Measurements from ENCODE around the gene KIRREL3. TPM values are rescaled to one million over a fixed set of nuclear protein-coding genes. Genes with fewer than 3 reads are reported as not detected.

KIRREL3 gene
- total and polyA plus RNA-seq, 4 donors = 0.02 to 0.71 (median 0.15) TPM; not detected in 1

- Histone ChIP-seq H3K36me3 (ENCODE audit: control insufficient read depth in 4 of 4, insufficient read depth in 4 of 4, low read length in 4 of 4) (no peaks in the 10 kb centered on the region), H3K27ac (ENCODE audit: low read depth in 1 of 2, low read length in 1 of 2) (no peak overlapping the region), H3K27me3 (ENCODE audit: control insufficient read depth in 3 of 3, insufficient read depth in 3 of 3, low read length in 2 of 3) (peaks cover 0 to 2% (median 0%) of the 10 kb centered on the region in 3 donors), H3K9ac (ENCODE audit: insufficient read depth in 1 of 2, low read length in 2 of 2) (no peak overlapping the region), H3K9me3 (ENCODE audit: control insufficient read depth in 4 of 4, insufficient read depth in 3 of 4, low read length in 3 of 4) (peaks cover 0 to 5% (median 0%) of the 10 kb centered on the region in 4 donors), H3K4me3 (no peak overlapping the region), H3K4me1 (ENCODE audit: control insufficient read depth in 5 of 5, insufficient read depth in 5 of 5, low read length in 5 of 5) (no peaks in the 10 kb centered on the region)
- TF ChIP-seq CTCF (IDR thresholded peaks at IDR 0.05; ENCODE audit: control extremely low read depth, extremely low read depth) = no peak
- DNase-seq = no peak
- no peak for ATAC-seq (ENCODE audit: insufficient read depth, low FRiP score)
- WGBS, 2 donors = 94% methylated on average over 2 of the region's 2 CpGs
Observed at GRCh38 chr11:126687477-126687876, 313.1 kb downstream of the KIRREL3 start.

GRCh38 chr11:126686938-126687337, 313.6 kb downstream of the KIRREL3 start:
- Histone ChIP-seq H3K9me3 (ENCODE audit: control insufficient read depth in 4 of 4, insufficient read depth in 3 of 4, low read length in 3 of 4) (peaks cover 0 to 2% (median 0%) of the 10 kb centered on the region in 4 donors), H3K27me3 (ENCODE audit: control insufficient read depth in 3 of 3, insufficient read depth in 3 of 3, low read length in 2 of 3) (peaks cover 0 to 3% (median 0%) of the 10 kb centered on the region in 3 donors), H3K9ac (ENCODE audit: insufficient read depth in 1 of 2, low read length in 2 of 2) (no peak overlapping the region), H3K4me3 (no peak overlapping the region), H3K4me1 (ENCODE audit: control insufficient read depth in 5 of 5, insufficient read depth in 5 of 5, low read length in 5 of 5) (no peaks in the 10 kb centered on the region), H3K27ac (ENCODE audit: low read depth in 1 of 2, low read length in 1 of 2) (no peak overlapping the region), H3K36me3 (ENCODE audit: control insufficient read depth in 4 of 4, insufficient read depth in 4 of 4, low read length in 4 of 4) (no peaks in the 10 kb centered on the region)
- ATAC-seq (ENCODE audit: insufficient read depth, low FRiP score) (no peak), DNase-seq (no peak)
- WGBS, 2 donors = 75 to 76% methylated on average over 4 of the region's 4 CpGs
- TF ChIP-seq CTCF (IDR thresholded peaks at IDR 0.05; ENCODE audit: control extremely low read depth, extremely low read depth) = no peak

- H3K36me3 ChIP-seq (ENCODE audit: control insufficient read depth in 4 of 4, insufficient read depth in 4 of 4, low read length in 4 of 4) = no peaks in the 10 kb centered on the region
- no peak for DNase-seq
- peaks cover 0 to under 1% (median 0%) of the 10 kb centered on the region in 4 donors for H3K9me3 ChIP-seq (ENCODE audit: control insufficient read depth in 4 of 4, insufficient read depth in 3 of 4, low read length in 3 of 4)
- peaks cover 0 to 3% (median 3%) of the 10 kb centered on the region in 3 donors for H3K27me3 ChIP-seq (ENCODE audit: control insufficient read depth in 3 of 3, insufficient read depth in 3 of 3, low read length in 2 of 3)
- 86 to 90% methylated on average over 19 of the region's 19 CpGs for WGBS, 2 donors
- no peak for ATAC-seq (ENCODE audit: insufficient read depth, low FRiP score)
- H3K4me1 ChIP-seq (ENCODE audit: control insufficient read depth in 5 of 5, insufficient read depth in 5 of 5, low read length in 5 of 5) = no peaks in the 10 kb centered on the region
- H3K4me3 ChIP-seq = no peak overlapping the region
- no peak overlapping the region for H3K9ac ChIP-seq (ENCODE audit: insufficient read depth in 1 of 2, low read length in 2 of 2)
- no peak overlapping the region for H3K27ac ChIP-seq (ENCODE audit: low read depth in 1 of 2, low read length in 1 of 2)
- no peak for TF ChIP-seq CTCF (IDR thresholded peaks at IDR 0.05; ENCODE audit: control extremely low read depth, extremely low read depth)
Observed at GRCh38 chr11:126683766-126684728, 316.5 kb downstream of the KIRREL3 start.
